HK-2 (cell line): Measurements from ENCODE around the gene ADPGK.
"Not testable (repeated sequence)": the region's sequence is repeated elsewhere in the genome, so short reads cannot be mapped to it uniquely, and the experiment has no call there.

Experiments used
- DNase-seq: peaks from one replicate; pipeline ENCODE4 v3.0.0-alpha.2; 2018; ENCODE audit not compliant: unreplicated experiment

Gene ADPGK

GRCh38 chr15:72749700-72750099, 33.9 kb downstream of the ADPGK start:
- DNase-seq = no peak

GRCh38 chr15:72740219-72740618, 43.3 kb downstream of the ADPGK start:
- DNase-seq = no peak

GRCh38 chr15:72737723-72738122, 45.8 kb downstream of the ADPGK start:
- DNase-seq = no peak

- no peak for DNase-seq
Observed at GRCh38 chr15:72737061-72737460, 46.5 kb downstream of the ADPGK start.

GRCh38 chr15:72735111-72735510, 48.4 kb downstream of the ADPGK start:
- no peak for DNase-seq

GRCh38 chr15:72733941-72734738, 49.4 kb downstream of the ADPGK start:
- no peak for DNase-seq

- no peak for DNase-seq
Observed at GRCh38 chr15:72732516-72732915, 51.0 kb downstream of the ADPGK start.

GRCh38 chr15:72732086-72732485, 51.5 kb downstream of the ADPGK start:
- DNase-seq = no peak

- DNase-seq = no peak
Observed at GRCh38 chr15:72728821-72729220, 54.7 kb downstream of the ADPGK start.

- not testable (repeated sequence) for DNase-seq
Observed at GRCh38 chr15:72728249-72728648, 55.3 kb downstream of the ADPGK start.

GRCh38 chr15:72727154-72727553, 56.4 kb downstream of the ADPGK start:
- no peak for DNase-seq

- DNase-seq = not testable (repeated sequence)
Observed at GRCh38 chr15:72725851-72726250, 57.7 kb downstream of the ADPGK start.

GRCh38 chr15:72725446-72725845, 58.1 kb downstream of the ADPGK start:
- no peak for DNase-seq

GRCh38 chr15:72724028-72724427, 59.5 kb downstream of the ADPGK start:
- no peak for DNase-seq

- peak; percentile 38 for DNase-seq
Observed at GRCh38 chr15:72722071-72722696, 61.4 kb downstream of the ADPGK start.

GRCh38 chr15:72708551-72709303, 74.8 kb downstream of the ADPGK start:
- not testable (repeated sequence) for DNase-seq

- no peak for DNase-seq
Observed at GRCh38 chr15:72706266-72706665, 77.3 kb downstream of the ADPGK start.
